Fibroblast of lung (primary cell): ENCODE data around the gene MOG.

Experiments
- CTCF ChIP-seq, 2 donors: IDR thresholded peaks in 1 of 2; conservative IDR thresholded peaks in 1 of 2; 1 replicate in 1 of 2; 2 replicates in 1 of 2; pipeline ENCODE4 v1.5.1; 2011 to 2012; ENCODE audit warnings: low read length in 2 of 2, control low read depth in 1 of 2, inconsistent platforms in 1 of 2, low read depth in 1 of 2, mild to moderate bottlenecking in 1 of 2
- EZH2 ChIP-seq: IDR thresholded peaks from 2 replicates; pipeline ENCODE4 v1.5.1; 2012; ENCODE audit warnings: low read length, control low read depth, mild to moderate bottlenecking; ENCODE audit errors: missing control alignments

DNA sequence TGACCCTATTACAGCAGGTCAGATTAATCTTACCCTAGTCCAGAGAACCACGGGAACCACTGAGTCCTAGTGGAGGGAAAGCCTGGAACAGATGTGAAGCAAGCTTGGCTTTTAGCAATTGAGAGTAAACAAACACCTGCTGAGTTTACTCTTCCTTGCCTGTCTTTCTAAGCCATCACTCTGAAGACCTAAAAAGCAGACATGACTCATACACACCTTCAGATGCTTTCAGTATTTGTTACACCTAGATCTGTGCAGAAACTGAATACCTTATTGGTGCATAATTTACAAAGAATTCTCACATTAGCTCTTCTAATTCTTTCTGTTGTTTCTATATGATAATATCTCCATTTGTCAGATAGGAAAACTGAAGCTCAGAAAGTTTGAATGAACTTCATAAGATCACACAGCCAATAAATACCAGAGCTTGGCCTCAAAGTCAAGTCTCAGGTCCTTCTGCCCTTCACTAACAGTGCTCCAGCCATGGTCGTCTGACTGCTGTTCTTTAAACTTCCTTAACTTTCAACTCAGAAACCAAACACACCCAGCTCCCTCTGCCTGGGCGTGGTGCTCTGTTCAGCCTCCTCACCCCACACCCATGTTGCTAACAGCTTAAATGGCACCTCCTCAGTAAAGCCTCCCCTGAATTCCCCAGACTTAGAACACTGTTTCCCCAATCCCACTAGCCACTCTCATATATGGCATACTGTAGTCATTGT lies 15.3 kb upstream of the MOG start:
- TF ChIP-seq CTCF (conservative IDR thresholded peaks at IDR 0.05 in 1 of 2, IDR thresholded peaks at IDR 0.05 in 1 of 2; ENCODE audit: low read depth in 1 of 2, low read length in 2 of 2): no peak
- no peak for TF ChIP-seq EZH2
